OCI-LY3 (cell line): ENCODE measurements around the gene ANKRD9.

ENCODE experiments used
- EZH2phosphoT487 ChIP-seq: fragments of 200-600 bp; shearing (Covaris generic); IDR thresholded peaks from 2 replicates; pipeline ENCODE4 v1.6.1; 2018; ENCODE audit warnings: antibody characterized with exemption, mixed run types, low read depth
- TF ChIP-seq, protein P1 (sequence below): fragments of 200-600, 300-600 bp; sonication (generic); IDR thresholded peaks from 2 replicates; pipeline ENCODE4 v1.5.1; 2014; ENCODE audit warnings: antibody characterized with exemption, low read length, low read depth

DNA sequence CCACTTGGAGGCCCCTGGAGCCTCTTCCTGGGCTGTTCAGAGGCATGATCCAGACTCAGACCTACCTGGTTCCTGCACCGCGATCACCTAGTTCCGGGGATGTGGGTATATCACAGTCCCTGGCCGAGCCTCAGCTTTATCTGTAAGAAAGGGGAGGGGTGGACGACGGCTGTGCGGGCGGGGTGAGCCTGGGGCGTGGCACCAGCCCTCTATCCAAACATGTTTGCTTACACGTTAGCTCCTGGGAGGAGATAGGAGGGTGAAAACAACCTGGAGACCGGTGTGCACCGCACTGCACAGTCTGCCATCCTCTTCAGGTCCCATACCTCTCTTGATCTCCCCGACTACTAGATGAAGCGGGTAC lies 1.2 kb downstream of the ANKRD9 start:
- TF ChIP-seq, protein P1, sequence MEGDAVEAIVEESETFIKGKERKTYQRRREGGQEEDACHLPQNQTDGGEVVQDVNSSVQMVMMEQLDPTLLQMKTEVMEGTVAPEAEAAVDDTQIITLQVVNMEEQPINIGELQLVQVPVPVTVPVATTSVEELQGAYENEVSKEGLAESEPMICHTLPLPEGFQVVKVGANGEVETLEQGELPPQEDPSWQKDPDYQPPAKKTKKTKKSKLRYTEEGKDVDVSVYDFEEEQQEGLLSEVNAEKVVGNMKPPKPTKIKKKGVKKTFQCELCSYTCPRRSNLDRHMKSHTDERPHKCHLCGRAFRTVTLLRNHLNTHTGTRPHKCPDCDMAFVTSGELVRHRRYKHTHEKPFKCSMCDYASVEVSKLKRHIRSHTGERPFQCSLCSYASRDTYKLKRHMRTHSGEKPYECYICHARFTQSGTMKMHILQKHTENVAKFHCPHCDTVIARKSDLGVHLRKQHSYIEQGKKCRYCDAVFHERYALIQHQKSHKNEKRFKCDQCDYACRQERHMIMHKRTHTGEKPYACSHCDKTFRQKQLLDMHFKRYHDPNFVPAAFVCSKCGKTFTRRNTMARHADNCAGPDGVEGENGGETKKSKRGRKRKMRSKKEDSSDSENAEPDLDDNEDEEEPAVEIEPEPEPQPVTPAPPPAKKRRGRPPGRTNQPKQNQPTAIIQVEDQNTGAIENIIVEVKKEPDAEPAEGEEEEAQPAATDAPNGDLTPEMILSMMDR = no peak
- no peak for TF ChIP-seq EZH2phosphoT487
